ENCODE results near the gene MAP3K19.

- TF ChIP-seq EZH2 (IDR thresholded peaks at IDR 0.05; ENCODE audit: low read depth, low read length, severe bottlenecking): no peak
- TF ChIP-seq POLR2AphosphoS5 (IDR thresholded peaks at IDR 0.05; ENCODE audit: low read depth, low read length): no peak
- TF ChIP-seq JUN (IDR thresholded peaks at IDR 0.05; ENCODE audit: low read depth, low read length): no peak
- TF ChIP-seq HDAC2 (IDR thresholded peaks at IDR 0.05; ENCODE audit: borderline replicate concordance in 1 of 2, low read depth in 2 of 2, low read length in 2 of 2): 0 out of 4 replicates have a peak, but pooled peaks of 1 of the 2 experiments have one; percentile 15
- TF ChIP-seq CHD2 (IDR thresholded peaks at IDR 0.05; ENCODE audit: low read length): no peak
- TF ChIP-seq, protein P1, sequence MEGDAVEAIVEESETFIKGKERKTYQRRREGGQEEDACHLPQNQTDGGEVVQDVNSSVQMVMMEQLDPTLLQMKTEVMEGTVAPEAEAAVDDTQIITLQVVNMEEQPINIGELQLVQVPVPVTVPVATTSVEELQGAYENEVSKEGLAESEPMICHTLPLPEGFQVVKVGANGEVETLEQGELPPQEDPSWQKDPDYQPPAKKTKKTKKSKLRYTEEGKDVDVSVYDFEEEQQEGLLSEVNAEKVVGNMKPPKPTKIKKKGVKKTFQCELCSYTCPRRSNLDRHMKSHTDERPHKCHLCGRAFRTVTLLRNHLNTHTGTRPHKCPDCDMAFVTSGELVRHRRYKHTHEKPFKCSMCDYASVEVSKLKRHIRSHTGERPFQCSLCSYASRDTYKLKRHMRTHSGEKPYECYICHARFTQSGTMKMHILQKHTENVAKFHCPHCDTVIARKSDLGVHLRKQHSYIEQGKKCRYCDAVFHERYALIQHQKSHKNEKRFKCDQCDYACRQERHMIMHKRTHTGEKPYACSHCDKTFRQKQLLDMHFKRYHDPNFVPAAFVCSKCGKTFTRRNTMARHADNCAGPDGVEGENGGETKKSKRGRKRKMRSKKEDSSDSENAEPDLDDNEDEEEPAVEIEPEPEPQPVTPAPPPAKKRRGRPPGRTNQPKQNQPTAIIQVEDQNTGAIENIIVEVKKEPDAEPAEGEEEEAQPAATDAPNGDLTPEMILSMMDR (IDR thresholded peaks at IDR 0.05; ENCODE audit: control extremely low read depth in 1 of 3, insufficient read depth in 1 of 3, low read depth in 1 of 3, low read length in 3 of 3): no peak
- TF ChIP-seq POLR2A (IDR thresholded peaks at IDR 0.05; ENCODE audit: control extremely low read depth in 1 of 2, low read depth in 2 of 2, low read length in 2 of 2): no peak
- no peak for TF ChIP-seq GABPA (IDR thresholded peaks at IDR 0.05; ENCODE audit: borderline replicate concordance, insufficient read depth, low read length)
- TF ChIP-seq EP300 (IDR thresholded peaks at IDR 0.05; ENCODE audit: borderline replicate concordance in 1 of 2, low read depth in 2 of 2, low read length in 2 of 2): no peak
Observed at GRCh38 chr2:135005753-135006152, 41.5 kb downstream of the MAP3K19 start.

All from H1 (cell line).